ENCODE data around the gene PCDHA4.

Gene PCDHA4

DNA sequence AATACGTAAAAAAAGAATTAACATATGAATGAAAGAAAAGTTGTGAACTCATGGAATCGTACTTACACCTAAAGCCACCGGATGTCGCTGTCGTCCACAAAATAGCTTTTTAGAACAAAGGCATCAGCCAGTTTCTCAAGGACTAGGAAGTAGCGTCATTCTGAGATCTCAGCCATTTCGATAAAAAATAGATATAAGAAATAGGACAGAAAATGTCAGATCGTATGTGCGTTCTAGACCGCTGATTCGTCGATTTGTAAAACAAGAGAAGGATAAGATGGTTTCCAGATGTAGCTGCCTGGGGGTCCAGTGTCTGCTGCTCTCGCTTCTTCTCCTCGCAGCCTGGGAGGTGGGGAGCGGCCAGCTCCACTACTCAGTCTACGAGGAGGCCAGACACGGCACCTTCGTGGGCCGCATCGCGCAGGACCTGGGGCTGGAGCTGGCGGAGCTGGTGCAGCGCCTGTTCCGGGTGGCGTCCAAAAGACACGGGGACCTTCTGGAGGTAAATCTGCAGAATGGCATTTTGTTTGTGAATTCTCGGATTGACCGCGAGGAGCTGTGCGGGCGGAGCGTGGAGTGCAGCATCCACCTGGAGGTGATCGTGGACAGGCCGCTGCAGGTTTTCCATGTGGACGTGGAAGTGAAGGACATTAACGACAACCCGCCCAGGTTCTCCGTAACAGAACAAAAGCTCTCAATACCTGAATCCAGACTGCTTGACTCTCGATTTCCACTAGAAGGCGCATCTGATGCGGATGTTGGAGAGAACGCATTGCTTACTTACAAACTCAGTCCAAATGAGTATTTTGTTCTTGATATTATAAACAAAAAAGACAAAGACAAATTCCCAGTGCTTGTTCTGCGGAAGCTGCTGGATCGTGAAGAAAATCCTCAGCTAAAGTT is 49.2 kb downstream of the PCDHA4 start, which contains the start of gene PCDHA10:
PCDHA10 (plus strand) TSS at position 126 of the 903 bp plus-strand sequence; CDS start at position 278, 152 bp downstream.
- FAIRE-seq = no peak
- no peak for TF ChIP-seq POLR2A (IDR thresholded peaks at IDR 0.05; ENCODE audit: low read depth, low read length)
- TF ChIP-seq TAF1 (IDR thresholded peaks at IDR 0.05; ENCODE audit: borderline replicate concordance, low read depth, low read length) = no peak
- TF ChIP-seq POLR2AphosphoS5 (IDR thresholded peaks at IDR 0.05; ENCODE audit: low read depth, low read length) = no peak

DNA sequence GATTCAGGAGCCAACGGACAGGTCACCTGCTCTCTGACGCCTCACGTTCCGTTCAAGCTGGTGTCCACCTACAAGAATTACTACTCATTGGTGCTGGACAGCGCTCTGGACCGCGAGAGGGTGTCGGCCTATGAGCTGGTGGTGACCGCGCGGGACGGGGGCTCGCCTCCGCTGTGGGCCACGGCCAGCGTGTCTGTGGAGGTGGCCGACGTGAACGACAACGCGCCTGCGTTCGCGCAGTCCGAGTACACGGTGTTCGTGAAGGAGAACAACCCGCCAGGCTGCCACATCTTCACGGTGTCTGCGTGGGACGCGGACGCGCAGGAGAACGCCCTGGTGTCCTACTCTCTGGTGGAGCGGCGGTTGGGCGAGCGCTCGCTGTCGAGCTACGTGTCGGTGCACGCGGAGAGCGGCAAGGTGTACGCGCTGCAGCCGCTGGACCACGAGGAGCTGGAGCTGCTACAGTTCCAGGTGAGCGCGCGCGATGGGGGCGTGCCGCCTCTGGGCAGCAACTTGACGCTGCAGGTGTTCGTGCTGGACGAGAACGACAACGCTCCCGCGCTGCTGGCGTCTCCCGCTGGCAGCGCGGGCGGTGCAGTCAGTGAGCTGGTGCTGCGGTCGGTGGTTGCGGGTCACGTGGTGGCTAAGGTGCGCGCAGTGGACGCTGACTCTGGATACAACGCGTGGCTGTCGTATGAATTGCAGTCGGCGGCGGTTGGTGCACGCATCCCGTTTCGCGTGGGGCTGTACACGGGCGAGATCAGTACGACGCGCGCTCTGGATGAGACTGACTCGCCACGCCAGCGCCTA is 50.5 kb downstream of the PCDHA4 start:
- no peak for TF ChIP-seq POLR2AphosphoS5 (IDR thresholded peaks at IDR 0.05; ENCODE audit: low read depth, low read length)
- no peak for TF ChIP-seq TAF1 (IDR thresholded peaks at IDR 0.05; ENCODE audit: borderline replicate concordance, low read depth, low read length)
- no peak for TF ChIP-seq POLR2A (IDR thresholded peaks at IDR 0.05; ENCODE audit: low read depth, low read length)
- DNase-seq (ENCODE audit: insufficient read length) (no peak), FAIRE-seq (no peak)

More for the DNA sequence above, 49.2 kb downstream of the PCDHA4 start, which contains the start of gene PCDHA10:
- no peak for DNase-seq (ENCODE audit: insufficient read length)

DNA sequence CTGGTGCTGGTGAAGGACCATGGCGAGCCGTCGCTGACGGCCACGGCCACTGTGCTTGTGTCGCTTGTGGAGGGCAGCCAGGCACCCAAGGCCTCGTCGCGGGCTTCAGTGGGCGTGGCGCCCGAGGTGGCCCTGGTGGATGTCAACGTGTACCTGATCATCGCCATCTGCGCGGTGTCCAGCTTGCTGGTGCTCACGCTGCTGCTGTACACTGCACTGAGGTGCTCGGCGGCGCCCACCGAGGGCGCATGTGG is 51.0 kb downstream of the PCDHA4 start:
- FAIRE-seq (no peak), DNase-seq (ENCODE audit: insufficient read length) (no peak)
- TF ChIP-seq TAF1 (IDR thresholded peaks at IDR 0.05; ENCODE audit: borderline replicate concordance, low read depth, low read length) (no peak), POLR2AphosphoS5 (IDR thresholded peaks at IDR 0.05; ENCODE audit: low read depth, low read length) (no peak), POLR2A (IDR thresholded peaks at IDR 0.05; ENCODE audit: low read depth, low read length) (no peak)

DNA sequence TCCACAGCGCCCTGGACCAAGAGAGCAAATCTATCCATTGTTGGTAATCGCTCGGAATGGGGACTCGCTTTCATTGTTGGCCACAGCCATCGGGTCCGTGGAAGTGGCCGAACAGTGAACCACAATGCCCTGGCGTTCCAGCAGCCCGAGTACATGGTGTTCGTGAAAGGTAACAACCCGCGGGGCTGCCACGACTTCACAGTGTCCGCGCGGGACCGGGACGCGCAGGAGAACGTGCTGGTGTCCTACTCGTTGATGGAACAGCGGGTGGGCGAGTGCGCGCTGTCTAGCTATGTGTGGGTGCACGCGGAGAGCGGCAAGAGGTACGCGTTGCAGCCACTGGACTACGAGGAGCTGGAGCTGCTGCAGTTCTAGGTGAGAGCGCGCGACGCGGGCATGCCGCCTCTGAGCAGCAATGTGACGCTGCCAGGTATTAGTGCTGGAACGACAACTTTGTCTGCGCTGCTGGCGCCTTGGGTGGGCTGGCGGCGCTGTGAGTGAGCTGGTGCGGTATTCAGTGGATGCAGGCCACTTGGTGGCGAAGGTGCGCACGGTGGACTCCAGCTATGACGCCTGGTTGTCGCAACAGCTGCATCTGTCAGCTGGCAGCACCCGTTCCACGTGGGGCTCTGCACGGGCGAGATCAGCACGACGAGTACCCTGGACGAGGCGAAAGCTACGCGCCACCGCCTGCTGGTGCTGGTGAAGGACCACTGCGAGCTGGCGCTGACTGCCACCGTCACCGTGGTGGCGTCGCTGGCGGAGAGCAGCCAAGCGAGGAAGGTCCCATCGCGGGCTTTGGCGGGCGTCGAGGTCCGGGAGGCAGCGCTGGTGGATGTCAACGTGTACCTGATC is 55.8 kb downstream of the PCDHA4 start:
- FAIRE-seq = no peak
- no peak for TF ChIP-seq POLR2AphosphoS5 (IDR thresholded peaks at IDR 0.05; ENCODE audit: low read depth, low read length)
- TF ChIP-seq POLR2A (IDR thresholded peaks at IDR 0.05; ENCODE audit: low read depth, low read length) = no peak
- TF ChIP-seq TAF1 (IDR thresholded peaks at IDR 0.05; ENCODE audit: borderline replicate concordance, low read depth, low read length) = no peak
- no peak for DNase-seq (ENCODE audit: insufficient read length)

All from GM12892 (cell line).